Progenitor cell of endocrine pancreas (in vitro differentiated cells): ENCODE data around the gene RAB36. TPM values are rescaled to one million over a fixed set of nuclear protein-coding genes. Genes with fewer than 3 reads are reported as not detected.

Experiments used
- DNase-seq: peaks from one replicate; pipeline ENCODE4 v3.0.0; 2021; ENCODE audit warnings: low spot score; ENCODE audit not compliant: unreplicated experiment
- H3K27ac Mint-ChIP-seq: 2 replicates; pipeline ENCODE4 v1.8.0; 2021; ENCODE audit warnings: mild to moderate bottlenecking, moderate library complexity, mixed read lengths
- H3K27me3 Mint-ChIP-seq: 2 replicates; pipeline ENCODE4 v1.8.0; 2021; ENCODE audit warnings: mixed read lengths
- H3K36me3 Mint-ChIP-seq: 2 replicates; pipeline ENCODE4 v1.8.0; 2022; ENCODE audit warnings: mixed read lengths; ENCODE audit not compliant: insufficient read depth
- H3K4me1 Mint-ChIP-seq: 2 replicates; pipeline ENCODE4 v1.8.0; 2021; ENCODE audit warnings: low read depth, mixed read lengths
- H3K4me3 Mint-ChIP-seq: 2 replicates; pipeline ENCODE4 v1.8.0; 2021; ENCODE audit warnings: low read depth, mild to moderate bottlenecking, moderate library complexity, mixed read lengths
- H3K9me3 Mint-ChIP-seq: 2 replicates; pipeline ENCODE4 v1.8.0; 2021; ENCODE audit warnings: low read depth, mixed read lengths
- CTCF ChIP-seq: fragments of 200-600 bp; sonication (generic); IDR thresholded peaks from one replicate; pipeline ENCODE4 v1.5.0; 2021; ENCODE audit warnings: antibody characterized with exemption, mild to moderate bottlenecking; ENCODE audit not compliant: unreplicated experiment
- total RNA-seq: library from RNA; stranded (reverse); gene quantifications from 2 replicates; pipeline ENCODE4 v1.2.1, GENCODE V29; 2021

RAB36 gene
- total RNA-seq, 1 donor from 2014 or later = 10.3 TPM

GRCh38 chr22:23117275-23117674, 28.0 kb upstream of the RAB36 start:
- TF ChIP-seq CTCF = no peak
- Mint-ChIP-seq H3K4me1 (no peaks in the 10 kb centered on the region), H3K27me3 (no peaks in the 10 kb centered on the region), H3K27ac (no peak overlapping the region), H3K4me3 (no peak overlapping the region), H3K36me3 (no peaks in the 10 kb centered on the region), H3K9me3 (no peaks in the 10 kb centered on the region)
- no peak for DNase-seq

- H3K4me3 Mint-ChIP-seq = no peak overlapping the region
- DNase-seq = no peak
- no peaks in the 10 kb centered on the region for H3K27me3 Mint-ChIP-seq
- TF ChIP-seq CTCF = no peak
- H3K27ac Mint-ChIP-seq = no peak overlapping the region
- no peaks in the 10 kb centered on the region for H3K9me3 Mint-ChIP-seq
- peaks cover 2% of the 10 kb centered on the region for H3K36me3 Mint-ChIP-seq
- H3K4me1 Mint-ChIP-seq = no peaks in the 10 kb centered on the region
Observed at GRCh38 chr22:23117891-23118646, 27.2 kb upstream of the RAB36 start.

- no peak for DNase-seq
- Mint-ChIP-seq H3K4me3 (no peak overlapping the region), H3K9me3 (no peaks in the 10 kb centered on the region), H3K4me1 (no peaks in the 10 kb centered on the region), H3K27ac (no peak overlapping the region), H3K36me3 (peaks cover 5% of the 10 kb centered on the region), H3K27me3 (no peaks in the 10 kb centered on the region)
- TF ChIP-seq CTCF = no peak
Observed at GRCh38 chr22:23118647-23119493, 26.4 kb upstream of the RAB36 start.

GRCh38 chr22:23119494-23120414, 25.5 kb upstream of the RAB36 start:
- TF ChIP-seq CTCF = no peak
- peaks cover 1% of the 10 kb centered on the region for H3K4me1 Mint-ChIP-seq
- H3K27me3 Mint-ChIP-seq = no peaks in the 10 kb centered on the region
- no peak overlapping the region for H3K4me3 Mint-ChIP-seq
- no peaks in the 10 kb centered on the region for H3K9me3 Mint-ChIP-seq
- DNase-seq = no peak
- no peak overlapping the region for H3K27ac Mint-ChIP-seq
- H3K36me3 Mint-ChIP-seq = peaks cover 6% of the 10 kb centered on the region
